IMR-90 (cell line): ENCODE measurements around the gene NXPH3. TPM values are rescaled to one million over a fixed set of nuclear protein-coding genes. Genes with fewer than 3 reads are reported as not detected.

Experiments
- ATAC-seq: fragments of 200-7000 bp; cut with Tn5 transposase; 2 replicates; pipeline ENCODE4 v1.9.1; 2020; ENCODE audit warnings: low read depth, mild to moderate bottlenecking, moderate library complexity
- BruUV-seq: library from RNA; stranded (reverse); fragments of 400-500 nt; replicated peaks from 2 replicates; lab custom pipeline; 2021; lab: Mats Ljungman, UMichigan
- CTCF ChIA-PET: fragments of 300-600 bp; formaldehyde crosslinking; extraction: SDS; loops from one replicate; lab custom pipeline; 2021; ENCODE audit warnings: antibody characterized with exemption; lab: Yijun Ruan, JAX
- POLR2A ChIA-PET: fragments of 300-600 bp; sonication (Branson Sonifier 250); formaldehyde crosslinking; loops from one replicate; lab custom pipeline; 2022; ENCODE audit warnings: antibody characterized with exemption; ENCODE audit not compliant: unreplicated experiment; lab: Charles Lee
- DNase-seq: peaks from one replicate; pipeline ENCODE4 v3.0.0; 2013
- H2AFZ ChIP-seq: replicated peaks from 2 replicates; pipeline ENCODE3; 2013; ENCODE audit warnings: low read length, mild to moderate bottlenecking; ENCODE audit not compliant: poor library complexity
- H2AK5ac ChIP-seq: 2 replicates; pipeline ENCODE4 v1.6.1; 2013; ENCODE audit warnings: low read depth, low read length, inconsistent platforms
- H2AK9ac ChIP-seq: replicated peaks from 2 replicates; pipeline ENCODE3; 2013; ENCODE audit warnings: mild to moderate bottlenecking, low read depth, low read length, moderate library complexity; ENCODE audit not compliant: poor library complexity
- H2BK120ac ChIP-seq: 2 replicates; pipeline ENCODE4 v1.6.1; 2013; ENCODE audit warnings: low read depth, low read length, inconsistent platforms
- H2BK15ac ChIP-seq: 3 replicates; pipeline ENCODE4 v1.6.1; 2013; ENCODE audit warnings: low read depth, low read length, inconsistent platforms
- H2BK20ac ChIP-seq: 2 replicates; pipeline ENCODE4 v1.6.1; 2013; ENCODE audit warnings: low read depth, mild to moderate bottlenecking, inconsistent platforms, low read length, moderate library complexity
- H2BK5ac ChIP-seq: 2 replicates; pipeline ENCODE4 v1.6.1; 2013; ENCODE audit warnings: mild to moderate bottlenecking, low read depth, low read length, inconsistent platforms; ENCODE audit not compliant: poor library complexity, severe bottlenecking
- H3K14ac ChIP-seq: replicated peaks from 2 replicates; pipeline ENCODE4 v1.6.1; 2013; ENCODE audit warnings: low read depth, low read length, inconsistent platforms
- H3K18ac ChIP-seq: 2 replicates; pipeline ENCODE4 v1.6.1; 2013; ENCODE audit warnings: low read depth, low read length, control low read depth
- H3K23ac ChIP-seq: 2 replicates; pipeline ENCODE4 v1.6.1; 2013; ENCODE audit warnings: low read depth, low read length, inconsistent platforms
- H3K27ac ChIP-seq: 2 replicates; pipeline ENCODE4 v1.5.1; 2013; ENCODE audit warnings: mild to moderate bottlenecking, control low read depth, low read length; ENCODE audit not compliant: insufficient read depth
- H3K27me3 ChIP-seq: 2 replicates; pipeline ENCODE4 v1.6.1; 2013; ENCODE audit warnings: low read length; ENCODE audit not compliant: control insufficient read depth, insufficient read depth
- H3K36me3 ChIP-seq: 2 replicates; pipeline ENCODE4 v1.6.1; 2013; ENCODE audit warnings: low read length, mixed read lengths; ENCODE audit not compliant: control insufficient read depth, insufficient read depth
- H3K4ac ChIP-seq: 2 replicates; pipeline ENCODE4 v1.6.1; 2013; ENCODE audit warnings: low read depth, low read length, inconsistent platforms
- H3K4me1 ChIP-seq: 2 replicates; pipeline ENCODE4 v1.6.1; 2013; ENCODE audit warnings: low read length, mixed read lengths; ENCODE audit not compliant: control insufficient read depth, insufficient read depth
- H3K4me2 ChIP-seq: 2 replicates; pipeline ENCODE4 v1.6.1; 2013; ENCODE audit warnings: low read depth, mild to moderate bottlenecking, control low read depth, low read length, moderate library complexity
- H3K4me3 ChIP-seq: 2 replicates; pipeline ENCODE4 v1.5.1; 2013; ENCODE audit warnings: low read depth, mild to moderate bottlenecking, control low read depth, low read length, moderate library complexity; ENCODE audit not compliant: insufficient read depth
- H3K56ac ChIP-seq: 2 replicates; pipeline ENCODE4 v1.6.1; 2013; ENCODE audit warnings: low read length, inconsistent platforms; ENCODE audit not compliant: insufficient read depth; ENCODE audit errors: extremely low read depth
- H3K79me1 ChIP-seq, 2 experiments: 2 replicates each; pipeline ENCODE4 v1.6.1; 2013; ENCODE audit warnings: low read length in 2 of 2, inconsistent platforms in 1 of 2, low read depth in 1 of 2
- H3K9ac ChIP-seq: 2 replicates; pipeline ENCODE4 v1.6.1; 2013; ENCODE audit warnings: low read depth, low read length, control low read depth
- H3K9me1 ChIP-seq: 2 replicates; pipeline ENCODE4 v1.6.1; 2013; ENCODE audit warnings: low read length, inconsistent platforms; ENCODE audit not compliant: insufficient read depth
- H3K9me3 ChIP-seq: 2 replicates; pipeline ENCODE4 v1.6.1; 2013; ENCODE audit warnings: low read length; ENCODE audit not compliant: control insufficient read depth, insufficient read depth
- H4K20me1 ChIP-seq: 2 replicates; pipeline ENCODE4 v1.6.1; 2013; ENCODE audit warnings: low read length, inconsistent platforms; ENCODE audit not compliant: insufficient read depth
- H4K5ac ChIP-seq: 2 replicates; pipeline ENCODE4 v1.6.1; 2013; ENCODE audit warnings: mild to moderate bottlenecking, low read depth, low read length, control low read depth
- H4K8ac ChIP-seq, 2 experiments: 2 replicates each; pipeline ENCODE4 v1.6.1; 2013; ENCODE audit warnings: low read depth in 2 of 2, low read length in 2 of 2, control low read depth in 1 of 2, inconsistent platforms in 1 of 2
- H4K91ac ChIP-seq: 2 replicates; pipeline ENCODE4 v1.6.1; 2013; ENCODE audit warnings: low read depth, low read length, inconsistent platforms; ENCODE audit not compliant: insufficient read depth
- BHLHE40 ChIP-seq: fragments of 150-350 bp; IDR thresholded peaks from 2 replicates; pipeline ENCODE4 v1.6.1; 2016; ENCODE audit warnings: mild to moderate bottlenecking, low read depth, low read length
- CEBPB ChIP-seq: IDR thresholded peaks from 2 replicates; pipeline ENCODE4 v1.6.1; 2012; ENCODE audit warnings: low read depth, low read length, improper control_type of control experiment
- CHD1 ChIP-seq: IDR thresholded peaks from 2 replicates; pipeline ENCODE4 v1.6.1; 2012; ENCODE audit warnings: low read depth, low read length, improper control_type of control experiment
- CTCF ChIP-seq: conservative IDR thresholded peaks from 2 replicates; pipeline ENCODE4 v1.5.1; 2012; ENCODE audit warnings: mild to moderate bottlenecking, low read depth, low read length, improper control_type of control experiment
- ELK1 ChIP-seq: fragments of 150-350 bp; IDR thresholded peaks from 2 replicates; pipeline ENCODE4 v1.6.1; 2016; ENCODE audit warnings: low read depth, mild to moderate bottlenecking, low read length, moderate library complexity, borderline replicate concordance
- FOS ChIP-seq: fragments of 150-350 bp; IDR thresholded peaks from 2 replicates; pipeline ENCODE4 v1.6.1; 2016; ENCODE audit warnings: low read depth, low read length
- MAFK ChIP-seq: IDR thresholded peaks from 2 replicates; pipeline ENCODE4 v1.6.1; 2012; ENCODE audit warnings: low read depth, low read length, improper control_type of control experiment
- MAZ ChIP-seq: IDR thresholded peaks from 2 replicates; pipeline ENCODE4 v1.6.1; 2012; ENCODE audit warnings: low read depth, mild to moderate bottlenecking, low read length, improper control_type of control experiment, moderate library complexity, borderline replicate concordance
- MXI1 ChIP-seq: IDR thresholded peaks from 2 replicates; pipeline ENCODE4 v1.6.1; 2012; ENCODE audit warnings: low read depth, mild to moderate bottlenecking, low read length, moderate library complexity, borderline replicate concordance
- POLR2A ChIP-seq: IDR thresholded peaks from 2 replicates; pipeline ENCODE4 v1.6.1; 2012; ENCODE audit warnings: mild to moderate bottlenecking, low read depth, low read length
- RAD21 ChIP-seq: IDR thresholded peaks from 2 replicates; pipeline ENCODE4 v1.6.1; 2012; ENCODE audit warnings: low read length, improper control_type of control experiment
- RCOR1 ChIP-seq: IDR thresholded peaks from 2 replicates; pipeline ENCODE4 v1.6.1; 2012; ENCODE audit warnings: mild to moderate bottlenecking, low read length, improper control_type of control experiment; ENCODE audit not compliant: insufficient replicate concordance
- SMC3 ChIP-seq: fragments of 150-350 bp; IDR thresholded peaks from 2 replicates; pipeline ENCODE4 v1.6.1; 2016; ENCODE audit warnings: low read depth, mild to moderate bottlenecking, antibody characterized with exemption, low read length, moderate library complexity
- WGBS, 2 experiments: methylation state at CpG; one replicate each; pipeline versions ENCODE4 v1.1.5 to v1.1.7; 2013; ENCODE audit warnings: missing lambda C conversion rate in 2 of 2; ENCODE audit not compliant: insufficient read length in 1 of 2; ENCODE audit errors: extremely low coverage in 2 of 2; 5-methylcytosine and 5-hydroxymethylcytosine counted together
- dilution Hi-C: fragments of 300-500 bp; cut with HindIII; formaldehyde crosslinking; loops from one replicate; pipeline ENCODE4 v1.14.3; 2018; ENCODE audit warnings: low sequenced_read_pairs; ENCODE audit not compliant: unreplicated experiment
- in situ Hi-C: fragments of 300-500 bp; cut with MboI; formaldehyde crosslinking; loops from 3 replicates; pipeline ENCODE4 v1.14.3; 2019; ENCODE audit warnings: low sequenced_read_pairs, inconsistent platforms, mixed read lengths
- intact Hi-C: fragments of 100-400 bp; cut with micrococcal nuclease; formaldehyde crosslinking; loops from 2 replicates; pipeline ENCODE4 v1.10.0; 2022
- polyA plus RNA-seq, 3 experiments: library from polyadenylated mRNA; depleted of rRNA; stranded (reverse); fragments of >200 nt; gene quantifications; 2 replicates each; pipeline ENCODE4 v1.2.3, GENCODE V29; 2012; ENCODE audit warnings: low replicate concordance in 1 of 3
- total RNA-seq: library from RNA; depleted of rRNA; stranded (reverse); fragments of >200 nt; gene quantifications from 2 replicates; pipeline ENCODE4 v1.2.3, GENCODE V29; 2012

Gene NXPH3
- total and polyA plus RNA-seq, 2 of the 4 experiments (the other 2 are of a cell fraction): 0.18 to 0.31 TPM

- H3K4me2 ChIP-seq: no peak overlapping the region
- H3K4me1 ChIP-seq: peaks cover 6% of the 10 kb centered on the region
- H3K9ac ChIP-seq: no peak overlapping the region
- no peak overlapping the region for H4K8ac ChIP-seq
- ChIA-PET CTCF (no interaction called here), POLR2A (no interaction called here)
- TF ChIP-seq RCOR1: no peak
- TF ChIP-seq CTCF: no peak
- TF ChIP-seq RAD21: no peak
- TF ChIP-seq SMC3: no peak
- no peak for TF ChIP-seq CEBPB
- TF ChIP-seq POLR2A: no peak
- no peak for TF ChIP-seq FOS
- TF ChIP-seq ELK1: no peak
- no peak for TF ChIP-seq BHLHE40
- TF ChIP-seq MAZ: no peak
- no peak for TF ChIP-seq CHD1
- no peak for TF ChIP-seq MAFK
- TF ChIP-seq MXI1: no peak
- H2BK20ac ChIP-seq: no peak overlapping the region
- H3K36me3 ChIP-seq: no peaks in the 10 kb centered on the region
- dilution Hi-C loops (no loop called here), intact Hi-C loops (no loop called here), in situ Hi-C loops (no loop called here)
- H2BK5ac ChIP-seq: no peak overlapping the region
- no peak overlapping the region for H2AK9ac ChIP-seq
- H2BK15ac ChIP-seq: no peak overlapping the region
- no peak overlapping the region for H4K5ac ChIP-seq
- no peak overlapping the region for H2BK120ac ChIP-seq
- no peak overlapping the region for H3K4ac ChIP-seq
- no peaks in the 10 kb centered on the region for H3K27me3 ChIP-seq
- ATAC-seq (no peak), DNase-seq (no peak)
- peaks cover 11% of the 10 kb centered on the region for H3K9me1 ChIP-seq
- H3K56ac ChIP-seq: no peak overlapping the region
- H2AK5ac ChIP-seq: no peak overlapping the region
- H4K91ac ChIP-seq: no peak overlapping the region
- no peak overlapping the region for H2AFZ ChIP-seq
- H4K20me1 ChIP-seq: peaks cover 1% of the 10 kb centered on the region
- no peak overlapping the region for H3K18ac ChIP-seq
- no peak overlapping the region for H3K23ac ChIP-seq
- H3K14ac ChIP-seq: no peak overlapping the region
- H3K27ac ChIP-seq: no peak overlapping the region
- H3K9me3 ChIP-seq: no peaks in the 10 kb centered on the region
- no CpG with 5 or more reads among the region's 4 CpGs for WGBS, 2 experiments
- BruUV-seq: no TSS peak
- no peaks in the 10 kb centered on the region for H3K79me1 ChIP-seq
- H3K4me3 ChIP-seq: no peak overlapping the region
Observed at GRCh38 chr17:49583889-49584288, 8.2 kb downstream of the NXPH3 start.
